Esophagus squamous epithelium (tissue), 5 donors: ENCODE data around the gene LCAT. TPM values are rescaled to one million over a fixed set of nuclear protein-coding genes. Genes with fewer than 3 reads are reported as not detected.

Experiments
- DNase-seq: peaks from one replicate; lab custom pipeline; 2025; lab: John Stamatoyannopoulos, UW
- H3K27ac ChIP-seq, 4 donors: fragments of 200-600 bp; sonication (generic); one replicate each; pipeline ENCODE4 v1.5.1; 2016 to 2019; ENCODE audit warnings: mild to moderate bottlenecking in 1 of 4
- H3K27me3 ChIP-seq, 4 donors: fragments of 200-600 bp; sonication (generic); 1 replicate in 3 of 4; 2 replicates in 1 of 4; pipeline versions ENCODE4 v1.5.1 to v1.6.0; 2017 to 2021; ENCODE audit warnings: antibody characterized with exemption in 1 of 4
- H3K36me3 ChIP-seq, 3 donors: fragments of 200-600 bp; sonication (generic); one replicate each; pipeline ENCODE4 v1.5.1; 2016 to 2019
- H3K4me1 ChIP-seq, 3 donors: fragments of 200-600 bp; sonication (generic); one replicate each; pipeline ENCODE4 v1.5.1; 2017 to 2019
- H3K4me3 ChIP-seq, 4 donors: fragments of 200-600 bp; sonication (generic); 1 replicate in 3 of 4; 2 replicates in 1 of 4; pipeline ENCODE4 v1.5.1; 2016 to 2019; ENCODE audit warnings: mild to moderate bottlenecking in 2 of 4, moderate library complexity in 1 of 4
- H3K9me3 ChIP-seq, 3 donors: fragments of 200-600 bp; sonication (generic); one replicate each; pipeline ENCODE4 v1.5.1; 2016 to 2019
- CTCF ChIP-seq, 6 experiments: fragments of 450-650 bp in 4 of 6; fragments of 200-600 bp in 2 of 6; sonication (generic) in 2 of 6; IDR thresholded peaks; one replicate each; pipeline ENCODE4 v1.5.1; 2016 to 2019; ENCODE audit warnings: antibody characterized with exemption in 6 of 6, mild to moderate bottlenecking in 4 of 6, moderate library complexity in 4 of 6
- POLR2A ChIP-seq, 4 donors: fragments of 450-650 bp; IDR thresholded peaks; one replicate each; pipeline ENCODE4 v1.6.1; 2017; ENCODE audit warnings: antibody characterized with exemption in 4 of 4, mild to moderate bottlenecking in 4 of 4, moderate library complexity in 3 of 4
- WGBS, 2 donors: methylation state at CpG; one replicate each; pipeline ENCODE4 v1.1.5; 2018; 5-methylcytosine and 5-hydroxymethylcytosine counted together
- intact Hi-C: fragments of 100-400 bp; cut with DNase I; formaldehyde crosslinking; loops from one replicate; pipeline ENCODE4 v1.15.0; 2022
- total RNA-seq, 4 donors: library from RNA; depleted of rRNA; stranded (reverse); fragments of >200 nt; gene quantifications; one replicate each; pipeline ENCODE4 v1.1.0, GENCODE V29; 2016
- donor health status: DM: yes; HTN: yes; CAD: no.

Gene LCAT
- total RNA-seq, 4 donors from 2014 or later: 1.2 to 12.4 (median 3.8) TPM

DNA sequence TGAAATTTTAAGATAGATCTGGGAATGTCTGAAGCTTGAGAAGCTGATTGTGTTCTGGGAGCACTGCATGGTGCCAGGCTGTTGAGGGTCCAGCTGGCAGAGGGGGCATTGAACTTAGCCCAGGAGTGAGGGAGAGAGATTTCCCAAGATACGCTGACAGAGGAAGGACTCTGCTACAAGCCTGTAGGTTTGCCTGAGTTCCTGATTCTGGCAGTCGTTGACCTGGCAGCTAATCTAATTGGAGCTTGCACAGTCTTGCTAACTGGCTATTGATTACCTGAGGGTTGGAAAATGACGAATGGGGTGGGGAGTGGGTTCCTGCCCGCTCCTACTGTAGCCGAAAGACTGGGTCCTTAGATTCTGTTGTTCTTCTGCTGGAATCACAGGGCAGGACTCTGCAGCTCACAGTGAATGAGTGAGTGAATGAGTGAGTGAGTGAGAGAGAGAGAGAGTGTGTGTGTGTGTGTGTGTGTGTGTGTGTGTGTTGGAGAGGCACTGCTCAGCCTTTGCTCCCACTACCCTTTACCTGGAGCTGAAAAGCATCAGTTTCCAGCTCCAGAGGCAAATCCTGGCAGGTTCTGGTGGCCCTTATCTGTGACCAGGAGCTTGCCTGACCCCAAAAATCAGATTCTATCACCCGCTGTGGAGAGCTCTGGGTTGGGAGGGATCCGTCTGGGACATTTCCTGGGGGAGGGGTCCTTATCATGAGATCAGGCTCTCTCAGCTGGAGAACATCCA, 29.0 kb downstream of the LCAT start:
- 66 to 77% methylated on average over 6 of the region's 7 CpGs for WGBS, 2 donors
- H3K9me3 ChIP-seq: no peaks in the 10 kb centered on the region
- intact Hi-C loops: no loop called here
- no peak overlapping the region for H3K27ac ChIP-seq
- H3K27me3 ChIP-seq: no peaks in the 10 kb centered on the region
- H3K4me1 ChIP-seq: peaks cover 5 to 52% (median 6%) of the 10 kb centered on the region in 3 donors
- H3K4me3 ChIP-seq: no peak overlapping the region
- H3K36me3 ChIP-seq: peaks cover 0 to 98% (median 7%) of the 10 kb centered on the region in 3 donors
- DNase-seq: no peak
- no peak for TF ChIP-seq POLR2A (IDR thresholded peaks at IDR 0.05)
- TF ChIP-seq CTCF (IDR thresholded peaks at IDR 0.05): no peak

DNA sequence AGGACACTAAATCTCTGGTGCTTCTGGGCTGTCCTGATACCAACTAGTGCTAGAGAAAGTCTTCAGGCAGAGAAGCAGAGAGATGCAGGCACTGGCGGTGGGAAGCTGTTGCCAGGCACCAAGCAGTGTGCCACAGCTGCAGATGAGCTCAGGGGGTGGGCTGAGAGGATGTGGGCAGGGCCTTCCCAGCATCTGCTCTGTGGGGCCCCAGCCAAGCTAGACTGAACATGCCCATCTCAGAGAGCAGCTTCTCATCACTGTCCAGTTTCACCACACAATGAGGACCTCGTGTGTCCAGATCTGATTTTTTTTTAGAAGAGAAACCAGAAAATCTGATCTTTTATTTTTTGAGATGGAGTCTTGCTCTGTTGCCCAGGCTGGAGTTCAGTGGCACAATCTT, 33.8 kb downstream of the LCAT start:
- intact Hi-C loops: no loop called here
- peaks cover 0 to 80% (median 21%) of the 10 kb centered on the region in 3 donors for H3K36me3 ChIP-seq
- no peak for TF ChIP-seq CTCF (IDR thresholded peaks at IDR 0.05)
- TF ChIP-seq POLR2A (IDR thresholded peaks at IDR 0.05): no peak
- H3K4me3 ChIP-seq: no peak overlapping the region
- 38% methylated on average over 1 of the region's 2 CpGs for WGBS, 2 donors
- H3K9me3 ChIP-seq: no peaks in the 10 kb centered on the region
- no peak for DNase-seq
- H3K27ac ChIP-seq: no peak overlapping the region
- H3K4me1 ChIP-seq: peaks cover 0 to 13% (median 0%) of the 10 kb centered on the region in 3 donors
- H3K27me3 ChIP-seq: no peaks in the 10 kb centered on the region

DNA sequence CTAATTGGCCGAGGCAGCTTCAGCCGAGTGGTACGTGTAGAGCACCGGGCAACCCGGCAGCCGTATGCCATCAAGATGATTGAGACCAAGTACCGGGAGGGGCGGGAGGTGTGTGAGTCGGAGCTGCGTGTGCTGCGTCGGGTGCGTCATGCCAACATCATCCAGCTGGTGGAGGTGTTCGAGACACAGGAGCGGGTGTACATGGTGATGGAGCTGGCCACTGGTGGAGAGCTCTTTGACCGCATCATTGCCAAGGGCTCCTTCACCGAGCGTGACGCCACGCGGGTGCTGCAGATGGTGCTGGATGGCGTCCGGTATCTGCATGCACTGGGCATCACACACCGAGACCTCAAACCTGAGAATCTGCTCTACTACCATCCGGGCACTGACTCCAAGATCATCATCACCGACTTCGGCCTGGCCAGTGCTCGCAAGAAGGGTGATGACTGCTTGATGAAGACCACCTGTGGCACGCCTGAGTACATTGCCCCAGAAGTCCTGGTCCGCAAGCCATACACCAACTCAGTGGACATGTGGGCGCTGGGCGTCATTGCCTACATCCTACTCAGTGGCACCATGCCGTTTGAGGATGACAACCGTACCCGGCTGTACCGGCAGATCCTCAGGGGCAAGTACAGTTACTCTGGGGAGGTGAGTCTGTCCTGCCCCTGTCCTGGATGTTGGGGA, 34.7 kb downstream of the LCAT start:
- intact Hi-C loops: no loop called here
- no peaks in the 10 kb centered on the region for H3K9me3 ChIP-seq
- no peak for DNase-seq
- H3K27me3 ChIP-seq: no peaks in the 10 kb centered on the region
- no peak overlapping the region for H3K27ac ChIP-seq
- WGBS, 2 donors: 90 to 95% methylated on average over 2 to 29 of the region's 36 CpGs
- TF ChIP-seq CTCF (IDR thresholded peaks at IDR 0.05) (no peak), POLR2A (IDR thresholded peaks at IDR 0.05) (no peak)
- peaks cover 0 to 13% (median 0%) of the 10 kb centered on the region in 3 donors for H3K4me1 ChIP-seq
- H3K36me3 ChIP-seq: peaks cover 0 to 72% (median 21%) of the 10 kb centered on the region in 3 donors
- no peak overlapping the region for H3K4me3 ChIP-seq

GRCh38 chr16:67907397-67908180, 36.3 kb downstream of the LCAT start:
- peaks cover 0 to 69% (median 21%) of the 10 kb centered on the region in 3 donors for H3K36me3 ChIP-seq
- DNase-seq: no peak
- no peaks in the 10 kb centered on the region for H3K27me3 ChIP-seq
- WGBS, 2 donors: 83 to 84% methylated on average over 7 to 9 of the region's 11 CpGs
- intact Hi-C loops: no loop called here
- H3K9me3 ChIP-seq: no peaks in the 10 kb centered on the region
- H3K4me1 ChIP-seq: peaks cover 0 to 13% (median 0%) of the 10 kb centered on the region in 3 donors
- no peak for TF ChIP-seq POLR2A (IDR thresholded peaks at IDR 0.05)
- TF ChIP-seq CTCF (IDR thresholded peaks at IDR 0.05): no peak
- no peak overlapping the region for H3K4me3 ChIP-seq
- H3K27ac ChIP-seq: no peak overlapping the region
